NCI-H1930 (cell line): ENCODE measurements around the gene FIBP.
"Not testable (repeated sequence)": the region's sequence is repeated elsewhere in the genome, so short reads cannot be mapped to it uniquely, and the experiment has no call there.

Experiments
- DNase-seq, 2 experiments: peaks; one replicate each; lab custom pipeline; 2025; lab: John Stamatoyannopoulos, UW

FIBP gene

GRCh38 chr11:65859095-65859811 is 29.0 kb downstream of the FIBP start:
- DNase-seq, result peak; percentile 98 to 99

- DNase-seq, result no peak
These were observed 29.6 kb downstream of the FIBP start for GRCh38 chr11:65858681-65859087.

- peak; percentile 95 to 96 for DNase-seq
These were observed 30.2 kb downstream of the FIBP start, which contains the start of gene CFL1 for GRCh38 chr11:65857853-65858680. TSS of gene CFL1 (minus strand) at chr11:65858180. CDS start at chr11:65858099, 81 bp downstream.

- DNase-seq, result no peak
These were observed 30.8 kb downstream of the FIBP start for GRCh38 chr11:65857500-65857852.

- DNase-seq, result no peak
These were observed 31.4 kb downstream of the FIBP start for GRCh38 chr11:65856689-65857499.

- no peak for DNase-seq
These were observed 32.3 kb downstream of the FIBP start for GRCh38 chr11:65855927-65856363.

- DNase-seq, result no peak
These were observed 33.1 kb downstream of the FIBP start for GRCh38 chr11:65854852-65855837.

GRCh38 chr11:65854161-65854592 is 34.1 kb downstream of the FIBP start:
- DNase-seq, result no peak

GRCh38 chr11:65853246-65853979 is 34.9 kb downstream of the FIBP start:
- no peak for DNase-seq

GRCh38 chr11:65852508-65853245 is 35.6 kb downstream of the FIBP start:
- DNase-seq, result no peak

GRCh38 chr11:65851811-65852507 is 36.3 kb downstream of the FIBP start:
- DNase-seq, result no peak

GRCh38 chr11:65851083-65851579 is 37.1 kb downstream of the FIBP start:
- DNase-seq, result no peak

- no peak for DNase-seq
These were observed 37.8 kb downstream of the FIBP start for GRCh38 chr11:65850217-65851082.

- DNase-seq, result no peak
These were observed 38.5 kb downstream of the FIBP start for GRCh38 chr11:65849771-65850216.

- DNase-seq, result no peak
These were observed 38.9 kb downstream of the FIBP start for GRCh38 chr11:65849366-65849765.

GRCh38 chr11:65848693-65849092 is 39.6 kb downstream of the FIBP start:
- not testable (repeated sequence) for DNase-seq

- DNase-seq, result no peak
These were observed 40.5 kb downstream of the FIBP start for GRCh38 chr11:65847746-65848145.
